Esophagus squamous epithelium (tissue), 4 donors: ENCODE results near the gene SLC35G2.

Experiments
- POLR2A ChIP-seq, 4 donors: fragments of 450-650 bp; IDR thresholded peaks; one replicate each; pipeline ENCODE4 v1.6.1; 2017; ENCODE audit warnings: antibody characterized with exemption in 4 of 4, mild to moderate bottlenecking in 4 of 4, moderate library complexity in 3 of 4
- TF ChIP-seq, protein P1 (sequence below), 6 experiments: fragments of 450-650 bp in 4 of 6; fragments of 200-600 bp in 2 of 6; sonication (generic) in 2 of 6; IDR thresholded peaks; one replicate each; pipeline ENCODE4 v1.5.1; 2016 to 2019; ENCODE audit warnings: antibody characterized with exemption in 6 of 6, mild to moderate bottlenecking in 4 of 6, moderate library complexity in 4 of 6

DNA sequence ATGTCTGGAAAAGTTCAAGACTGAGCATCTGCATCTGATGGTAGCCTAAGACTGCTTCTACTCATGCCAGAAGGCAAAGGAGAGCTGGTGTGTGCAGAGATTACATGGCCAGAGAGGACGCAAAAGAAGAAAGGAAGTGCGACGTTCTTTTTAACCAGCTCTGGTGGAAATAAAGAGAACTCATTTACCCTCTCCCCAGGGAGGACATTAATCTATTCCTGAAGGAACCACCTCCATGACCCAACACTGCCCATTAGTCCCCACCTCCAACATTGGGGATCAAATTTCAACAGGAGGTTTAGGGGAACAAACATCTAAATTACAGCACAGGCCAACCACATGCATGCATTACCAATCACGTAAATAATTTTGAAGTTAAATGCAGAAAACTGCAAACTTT is 41.6 kb downstream of the SLC35G2 start:
- TF ChIP-seq, protein P1, sequence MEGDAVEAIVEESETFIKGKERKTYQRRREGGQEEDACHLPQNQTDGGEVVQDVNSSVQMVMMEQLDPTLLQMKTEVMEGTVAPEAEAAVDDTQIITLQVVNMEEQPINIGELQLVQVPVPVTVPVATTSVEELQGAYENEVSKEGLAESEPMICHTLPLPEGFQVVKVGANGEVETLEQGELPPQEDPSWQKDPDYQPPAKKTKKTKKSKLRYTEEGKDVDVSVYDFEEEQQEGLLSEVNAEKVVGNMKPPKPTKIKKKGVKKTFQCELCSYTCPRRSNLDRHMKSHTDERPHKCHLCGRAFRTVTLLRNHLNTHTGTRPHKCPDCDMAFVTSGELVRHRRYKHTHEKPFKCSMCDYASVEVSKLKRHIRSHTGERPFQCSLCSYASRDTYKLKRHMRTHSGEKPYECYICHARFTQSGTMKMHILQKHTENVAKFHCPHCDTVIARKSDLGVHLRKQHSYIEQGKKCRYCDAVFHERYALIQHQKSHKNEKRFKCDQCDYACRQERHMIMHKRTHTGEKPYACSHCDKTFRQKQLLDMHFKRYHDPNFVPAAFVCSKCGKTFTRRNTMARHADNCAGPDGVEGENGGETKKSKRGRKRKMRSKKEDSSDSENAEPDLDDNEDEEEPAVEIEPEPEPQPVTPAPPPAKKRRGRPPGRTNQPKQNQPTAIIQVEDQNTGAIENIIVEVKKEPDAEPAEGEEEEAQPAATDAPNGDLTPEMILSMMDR (IDR thresholded peaks at IDR 0.05) = no peak
- no peak for TF ChIP-seq POLR2A (IDR thresholded peaks at IDR 0.05)
